Embryonic facial prominence (tissue), 1 donor: ENCODE measurements around the gene KAZN.

Source experiments
- DNase-seq: peaks from one replicate; pipeline ENCODE4 v3.0.0-alpha.2; 2016; ENCODE audit errors: extremely low spot score

Gene KAZN

GRCh38 chr1:14590411-14591180, 7.9 kb upstream of the KAZN start:
- DNase-seq: no peak

GRCh38 chr1:14591600-14591999, 6.9 kb upstream of the KAZN start:
- no peak for DNase-seq

- DNase-seq: no peak
Measured at GRCh38 chr1:14592004-14592631, 6.4 kb upstream of the KAZN start.

GRCh38 chr1:14593302-14593701, 5.2 kb upstream of the KAZN start:
- no peak for DNase-seq

- DNase-seq: no peak
Measured at GRCh38 chr1:14594045-14594444, 4.4 kb upstream of the KAZN start.

GRCh38 chr1:14596591-14596990, 1.9 kb upstream of the KAZN start:
- DNase-seq: no peak

GRCh38 chr1:14597343-14598006, 1.0 kb upstream of the KAZN start:
- no peak for DNase-seq

- DNase-seq: no peak
Measured at GRCh38 chr1:14598007-14598497, 433 bp upstream of the KAZN start.

GRCh38 chr1:14599183-14599791, 802 bp downstream of the KAZN start:
- DNase-seq: no peak

- no peak for DNase-seq
Measured at GRCh38 chr1:14599800-14600199, 1.3 kb downstream of the KAZN start.

- no peak for DNase-seq
Measured at GRCh38 chr1:14600405-14601112, 2.1 kb downstream of the KAZN start.

GRCh38 chr1:14602136-14602535, 3.7 kb downstream of the KAZN start:
- peak; percentile 43 for DNase-seq

- DNase-seq: no peak
Measured at GRCh38 chr1:14603645-14604044, 5.2 kb downstream of the KAZN start.

GRCh38 chr1:14604414-14604813, 5.9 kb downstream of the KAZN start:
- DNase-seq: no peak

GRCh38 chr1:14605945-14606344, 7.5 kb downstream of the KAZN start:
- DNase-seq: no peak

GRCh38 chr1:14606632-14607031, 8.1 kb downstream of the KAZN start:
- no peak for DNase-seq

GRCh38 chr1:14607295-14607694, 8.8 kb downstream of the KAZN start:
- no peak for DNase-seq

GRCh38 chr1:14608308-14608707, 9.8 kb downstream of the KAZN start:
- DNase-seq: no peak

GRCh38 chr1:14610761-14611160, 12.3 kb downstream of the KAZN start:
- no peak for DNase-seq

GRCh38 chr1:14611792-14612191, 13.3 kb downstream of the KAZN start:
- no peak for DNase-seq

GRCh38 chr1:14612256-14612655, 13.8 kb downstream of the KAZN start:
- no peak for DNase-seq

- no peak for DNase-seq
Measured at GRCh38 chr1:14613926-14614325, 15.4 kb downstream of the KAZN start.
